Natural killer cell (primary cell): ENCODE measurements around the gene IGSF23. TPM values are rescaled to one million over a fixed set of nuclear protein-coding genes. Genes with fewer than 3 reads are reported as not detected.
A peak's percentile ranks its signal among the peaks of the same experiment; 100 is the strongest.

Experiments used
- ATAC-seq, 3 donors: fragments of 150-1000 bp in 2 of 3; fragments of 200-7000 bp in 1 of 3; cut with Tn5 transposase; 1 replicate in 1 of 3; 2 replicates in 2 of 3; pipeline ENCODE4 v1.10.0; 2021; ENCODE audit warnings: mild to moderate bottlenecking in 2 of 3, moderate library complexity in 2 of 3
- DNase-seq, 2 donors: peaks; one replicate each; pipeline versions ENCODE4 v3.0.0 to v3.0.0-alpha.2; 2013 to 2021; ENCODE audit warnings: mixed read lengths in 1 of 2
- H3K27ac ChIP-seq: one replicate; pipeline ENCODE4 v1.5.1; 2013; ENCODE audit warnings: mild to moderate bottlenecking, low read length
- H3K27me3 ChIP-seq: one replicate; pipeline ENCODE4 v1.6.1; 2013; ENCODE audit warnings: low read length; ENCODE audit not compliant: control insufficient read depth, insufficient read depth
- H3K36me3 ChIP-seq: one replicate; pipeline ENCODE4 v1.6.1; 2013; ENCODE audit warnings: low read length; ENCODE audit not compliant: control insufficient read depth, insufficient read depth
- H3K4me1 ChIP-seq: one replicate; pipeline ENCODE4 v1.6.1; 2013; ENCODE audit warnings: low read length; ENCODE audit not compliant: control insufficient read depth, insufficient read depth
- H3K4me3 ChIP-seq: one replicate; pipeline ENCODE4 v1.5.1; 2013; ENCODE audit warnings: low read length
- H3K9me3 ChIP-seq: one replicate; pipeline ENCODE4 v1.6.1; 2013; ENCODE audit warnings: low read length; ENCODE audit not compliant: control insufficient read depth, insufficient read depth
- H3K27ac Mint-ChIP-seq, 2 donors: one replicate each; pipeline ENCODE4 v1.8.0; 2022; ENCODE audit warnings: mild to moderate bottlenecking in 2 of 2, mixed read lengths in 2 of 2, moderate library complexity in 1 of 2
- H3K27me3 Mint-ChIP-seq, 2 donors: one replicate each; pipeline ENCODE4 v1.8.0; 2022; ENCODE audit warnings: low read depth in 2 of 2, mixed read lengths in 2 of 2
- H3K36me3 Mint-ChIP-seq: one replicate; pipeline ENCODE4 v1.8.0; 2022; ENCODE audit warnings: mixed read lengths
- H3K4me1 Mint-ChIP-seq, 2 donors: one replicate each; pipeline ENCODE4 v1.8.0; 2022; ENCODE audit warnings: mixed read lengths in 2 of 2
- H3K4me3 Mint-ChIP-seq: one replicate; pipeline ENCODE4 v1.8.0; 2022; ENCODE audit warnings: mild to moderate bottlenecking, moderate library complexity, mixed read lengths
- H3K9me3 Mint-ChIP-seq, 2 donors: one replicate each; pipeline ENCODE4 v1.8.0; 2022; ENCODE audit warnings: mixed read lengths in 2 of 2
- CTCF ChIP-seq: fragments of 200-600 bp; IDR thresholded peaks from one replicate; pipeline ENCODE4 v1.8.0; 2022; ENCODE audit warnings: antibody characterized with exemption
- WGBS: methylation state at CpG from one replicate; pipeline ENCODE4 v1.1.7; 2013; ENCODE audit warnings: missing lambda C conversion rate; ENCODE audit not compliant: insufficient coverage; 5-methylcytosine and 5-hydroxymethylcytosine counted together
- intact Hi-C: fragments of 100-400 bp; cut with micrococcal nuclease; formaldehyde crosslinking; loops from one replicate; pipeline ENCODE4 v1.14.2; 2022
- total RNA-seq, 4 donors: library from RNA; stranded (reverse); fragments of 120-200 nt in 1 of 4; gene quantifications; one replicate each; pipeline versions ENCODE4 v1.2.3 to v1.2.4, GENCODE V29; 2013 to 2022

IGSF23 gene
- total RNA-seq, 3 donors from 2014 or later (not counting 1 experiment from before 2014, with no cell fraction given) = not detected

GRCh38 chr19:44643605-44644401 lies 30.4 kb downstream of the IGSF23 start, which contains the start of gene PVR:
Gene PVR (plus strand): TSS chr19:44643910. CDS start chr19:44644097, 187 bp downstream.
- peak within 1 kb of the TSS; percentile 41 for H3K4me3 ChIP-seq
- H3K4me1 ChIP-seq = peaks cover 12% of the 10 kb centered on the region
- no peaks in the 10 kb centered on the region for H3K27me3 ChIP-seq
- peak; percentile 29 to 37 for DNase-seq
- Mint-ChIP-seq H3K27ac (peak within 1 kb of the TSS; percentile 54 to 62), H3K9me3 (no peaks in the 10 kb centered on the region), H3K27me3 (no peaks in the 10 kb centered on the region), H3K4me3 (peak within 1 kb of the TSS; percentile 88), H3K36me3 (no peaks in the 10 kb centered on the region), H3K4me1 (peaks cover 0 to 5% of the 10 kb centered on the region in 2 donors)
- 1% methylated on average over 69 of the region's 70 CpGs for WGBS
- peak; percentile 64 to 91 (median 88) for ATAC-seq
- no peak within 1 kb of the TSS for H3K27ac ChIP-seq
- no peaks in the 10 kb centered on the region for H3K36me3 ChIP-seq
- intact Hi-C loops = no loop called here
- TF ChIP-seq CTCF = no peak
- H3K9me3 ChIP-seq = no peaks in the 10 kb centered on the region

- ATAC-seq = peak in 2 of 3 donors; percentile 33 to 50
- H3K4me3 Mint-ChIP-seq = peak overlapping the region; percentile 88
- H3K9me3 Mint-ChIP-seq = no peaks in the 10 kb centered on the region
- Histone ChIP-seq H3K9me3 (no peaks in the 10 kb centered on the region), H3K4me1 (peaks cover 12% of the 10 kb centered on the region), H3K27me3 (no peaks in the 10 kb centered on the region), H3K4me3 (peak overlapping the region; percentile 41), H3K36me3 (no peaks in the 10 kb centered on the region), H3K27ac (no peak overlapping the region)
- H3K27me3 Mint-ChIP-seq = no peaks in the 10 kb centered on the region
- TF ChIP-seq CTCF = no peak
- no peak for DNase-seq
- peaks cover 0 to 5% of the 10 kb centered on the region in 2 donors for H3K4me1 Mint-ChIP-seq
- no peak overlapping the region for H3K27ac Mint-ChIP-seq
- 22% methylated on average over 10 of the region's 13 CpGs for WGBS
- intact Hi-C loops = no loop called here
- H3K36me3 Mint-ChIP-seq = no peaks in the 10 kb centered on the region
These were observed 31.1 kb downstream of the IGSF23 start for GRCh38 chr19:44644402-44645016.

- Mint-ChIP-seq H3K4me3 (no peak overlapping the region), H3K27ac (no peak overlapping the region), H3K36me3 (no peaks in the 10 kb centered on the region), H3K4me1 (peaks cover 0 to 5% of the 10 kb centered on the region in 2 donors), H3K27me3 (no peaks in the 10 kb centered on the region), H3K9me3 (no peaks in the 10 kb centered on the region)
- DNase-seq (no peak), ATAC-seq (no peak)
- intact Hi-C loops = no loop called here
- H3K4me1 ChIP-seq = peaks cover 12% of the 10 kb centered on the region
- no peak overlapping the region for H3K27ac ChIP-seq
- no peak for TF ChIP-seq CTCF
- no peaks in the 10 kb centered on the region for H3K36me3 ChIP-seq
- 97% methylated on average over 6 of the region's 8 CpGs for WGBS
- H3K9me3 ChIP-seq = no peaks in the 10 kb centered on the region
- no peaks in the 10 kb centered on the region for H3K27me3 ChIP-seq
- no peak overlapping the region for H3K4me3 ChIP-seq
These were observed 32.2 kb downstream of the IGSF23 start for GRCh38 chr19:44645407-44646048.
